ENCODE results near the gene CCDC126.
A peak's percentile ranks its signal among the peaks of the same experiment; 100 is the strongest.

The CCDC126 gene

DNA sequence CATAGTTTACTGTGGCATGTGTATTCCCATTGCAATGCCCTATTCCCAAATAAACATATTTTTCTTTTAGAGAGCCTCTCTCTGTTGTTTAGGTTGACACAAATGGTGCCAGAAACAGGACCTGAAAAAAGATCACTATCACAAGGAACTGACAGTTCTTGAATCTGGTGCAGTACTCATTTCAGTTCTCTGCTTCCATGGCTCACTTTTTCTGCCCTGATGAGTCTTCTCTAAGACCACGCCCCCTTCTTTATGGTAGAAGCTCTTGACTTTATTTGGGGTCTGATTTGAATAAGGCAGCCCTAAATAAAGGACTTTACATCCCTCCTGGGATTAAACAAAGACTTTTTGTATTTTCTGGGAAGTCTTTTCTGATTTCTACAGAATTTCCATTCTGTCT is 3.5 kb upstream of the CCDC126 start:
- H3K27ac ChIP-seq, result no peak overlapping the region
- TF ChIP-seq, protein P1, sequence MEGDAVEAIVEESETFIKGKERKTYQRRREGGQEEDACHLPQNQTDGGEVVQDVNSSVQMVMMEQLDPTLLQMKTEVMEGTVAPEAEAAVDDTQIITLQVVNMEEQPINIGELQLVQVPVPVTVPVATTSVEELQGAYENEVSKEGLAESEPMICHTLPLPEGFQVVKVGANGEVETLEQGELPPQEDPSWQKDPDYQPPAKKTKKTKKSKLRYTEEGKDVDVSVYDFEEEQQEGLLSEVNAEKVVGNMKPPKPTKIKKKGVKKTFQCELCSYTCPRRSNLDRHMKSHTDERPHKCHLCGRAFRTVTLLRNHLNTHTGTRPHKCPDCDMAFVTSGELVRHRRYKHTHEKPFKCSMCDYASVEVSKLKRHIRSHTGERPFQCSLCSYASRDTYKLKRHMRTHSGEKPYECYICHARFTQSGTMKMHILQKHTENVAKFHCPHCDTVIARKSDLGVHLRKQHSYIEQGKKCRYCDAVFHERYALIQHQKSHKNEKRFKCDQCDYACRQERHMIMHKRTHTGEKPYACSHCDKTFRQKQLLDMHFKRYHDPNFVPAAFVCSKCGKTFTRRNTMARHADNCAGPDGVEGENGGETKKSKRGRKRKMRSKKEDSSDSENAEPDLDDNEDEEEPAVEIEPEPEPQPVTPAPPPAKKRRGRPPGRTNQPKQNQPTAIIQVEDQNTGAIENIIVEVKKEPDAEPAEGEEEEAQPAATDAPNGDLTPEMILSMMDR (conservative IDR thresholded peaks at IDR 0.05), result no peak
- TF ChIP-seq ZFX (IDR thresholded peaks at IDR 0.05), result no peak

DNA sequence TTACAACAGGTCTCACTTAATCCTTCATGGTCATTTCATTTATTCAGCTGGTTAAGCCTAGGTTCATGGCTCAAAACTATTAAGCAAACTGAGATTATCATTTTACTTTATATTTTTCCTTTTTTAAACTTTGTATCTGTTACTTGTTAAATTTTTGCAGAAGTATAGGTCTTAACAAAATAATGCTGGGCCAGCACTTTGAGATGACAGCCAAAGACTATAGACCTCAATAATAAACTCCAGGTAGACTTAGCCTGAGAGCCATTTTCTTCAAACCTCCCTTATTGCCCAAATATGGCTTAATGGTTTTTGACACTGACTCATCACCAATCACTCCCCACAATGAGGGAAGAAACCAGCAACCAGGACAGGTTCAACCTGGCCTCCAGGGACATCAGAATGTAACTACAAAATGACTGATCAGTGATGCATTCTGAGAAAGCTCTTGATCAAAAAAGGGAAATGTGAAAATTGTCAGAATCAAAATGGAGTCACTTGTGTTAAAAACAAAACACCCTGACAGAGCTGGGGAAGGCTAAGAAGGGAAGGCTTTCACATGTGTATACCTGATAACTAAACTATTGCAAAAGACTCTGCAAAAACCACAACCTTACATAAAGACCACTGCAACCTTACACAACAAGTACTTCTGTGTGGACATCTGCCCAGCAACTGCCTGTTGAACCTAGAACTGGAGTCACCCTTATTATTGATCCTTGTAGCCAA is 2.1 kb upstream of the CCDC126 start:
- no peak for TF ChIP-seq ZFX (IDR thresholded peaks at IDR 0.05)
- TF ChIP-seq, protein P1 (conservative IDR thresholded peaks at IDR 0.05), result no peak
- no peak overlapping the region for H3K27ac ChIP-seq

DNA sequence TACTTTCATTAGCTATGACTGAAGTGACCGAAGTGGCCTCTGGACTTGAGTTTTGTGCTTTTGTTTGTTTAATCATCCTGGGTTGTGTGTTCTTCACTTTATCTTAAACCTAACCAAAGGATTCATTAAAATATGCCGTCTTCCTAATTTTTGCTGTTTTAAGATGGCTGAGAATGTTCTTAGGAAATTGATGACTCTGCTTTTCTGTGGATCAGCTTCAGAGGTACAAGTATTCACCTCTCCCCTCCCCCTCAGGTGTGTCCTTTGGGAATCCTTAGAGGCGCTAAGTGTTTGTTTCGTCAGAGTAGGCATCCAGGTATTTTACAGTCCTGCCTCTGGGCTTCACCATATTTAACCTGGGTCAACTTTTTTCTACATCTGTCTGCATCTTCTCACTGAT is 1.1 kb downstream of the CCDC126 start:
- H3K27ac ChIP-seq, result peak overlapping the region; percentile 75; the same call in 1 of the 2 replicates
- no peak for TF ChIP-seq ZFX (IDR thresholded peaks at IDR 0.05)
- TF ChIP-seq, protein P1 (conservative IDR thresholded peaks at IDR 0.05), result no peak

DNA sequence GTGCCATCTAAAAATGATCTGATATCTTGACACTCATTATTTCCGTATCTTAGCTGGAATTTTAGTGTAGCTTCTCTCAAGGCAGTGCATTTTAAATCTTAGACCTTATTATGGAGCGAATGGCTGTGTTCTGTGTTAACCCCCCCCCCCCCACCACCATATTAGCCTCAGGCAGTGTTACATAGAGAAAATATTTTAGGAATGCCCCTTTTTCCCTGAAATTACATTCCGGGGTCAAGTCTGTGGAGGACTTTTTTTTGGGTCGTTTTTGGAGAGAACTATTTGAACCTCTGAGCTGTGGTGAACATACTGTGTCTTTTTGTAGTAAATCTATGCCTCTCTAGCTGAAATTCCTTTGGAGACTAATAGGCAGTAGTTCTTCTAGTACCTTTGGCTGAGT is 3.1 kb downstream of the CCDC126 start:
- H3K27ac ChIP-seq, result no peak overlapping the region
- no peak for TF ChIP-seq ZFX (IDR thresholded peaks at IDR 0.05)

DNA sequence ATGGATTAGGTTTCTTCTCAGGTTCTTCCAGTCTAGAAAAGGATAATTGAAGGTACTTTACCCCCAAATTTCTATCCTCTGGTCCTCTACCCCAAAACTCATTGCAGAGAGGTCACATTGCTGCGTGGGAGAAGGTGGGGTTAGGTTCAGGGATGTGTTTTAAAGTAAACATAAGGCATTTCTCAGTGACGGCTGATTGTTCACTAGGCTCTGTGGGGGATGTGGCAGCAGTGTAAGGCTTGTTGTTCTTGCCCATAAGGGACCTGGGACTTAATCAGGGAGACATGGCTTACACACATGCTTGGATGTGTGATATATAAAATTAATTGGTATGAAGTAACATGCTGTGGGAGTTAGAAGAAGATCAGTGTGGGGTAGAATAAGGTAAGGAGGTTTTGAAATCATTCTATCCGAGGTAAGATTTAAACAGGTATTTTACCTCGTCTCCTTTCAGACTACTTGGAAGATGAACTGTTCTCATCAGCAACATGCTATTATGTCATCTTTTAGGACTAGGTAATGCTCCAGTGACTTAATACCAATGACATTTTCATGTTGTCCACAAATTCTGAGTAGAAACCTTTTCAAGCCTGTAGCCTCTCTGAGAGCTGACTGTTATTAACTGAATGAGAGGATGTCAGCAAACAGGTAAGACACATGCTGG is 6.6 kb downstream of the CCDC126 start:
- TF ChIP-seq, protein P1 (conservative IDR thresholded peaks at IDR 0.05), result no peak
- no peak for TF ChIP-seq ZFX (IDR thresholded peaks at IDR 0.05)
- H3K27ac ChIP-seq, result no peak overlapping the region

DNA sequence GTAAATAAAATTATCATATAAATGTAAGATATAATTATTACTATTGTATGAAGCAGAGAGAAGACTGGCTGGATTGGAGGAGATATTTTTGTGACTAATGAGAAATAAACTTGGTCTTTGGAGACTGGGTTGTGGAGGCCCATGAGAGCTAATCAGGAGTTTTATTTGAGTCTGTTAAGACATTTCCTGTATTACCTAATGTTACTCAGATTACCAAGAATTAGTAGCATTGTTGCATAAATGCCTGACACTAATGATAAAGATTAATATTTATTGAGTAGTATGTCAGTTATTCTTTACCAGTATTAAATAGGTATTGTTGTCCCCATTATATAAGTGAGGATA is 7.1 kb downstream of the CCDC126 start:
- H3K27ac ChIP-seq, result no peak overlapping the region
- TF ChIP-seq ZFX (IDR thresholded peaks at IDR 0.05), result no peak
- TF ChIP-seq, protein P1 (conservative IDR thresholded peaks at IDR 0.05), result no peak

DNA sequence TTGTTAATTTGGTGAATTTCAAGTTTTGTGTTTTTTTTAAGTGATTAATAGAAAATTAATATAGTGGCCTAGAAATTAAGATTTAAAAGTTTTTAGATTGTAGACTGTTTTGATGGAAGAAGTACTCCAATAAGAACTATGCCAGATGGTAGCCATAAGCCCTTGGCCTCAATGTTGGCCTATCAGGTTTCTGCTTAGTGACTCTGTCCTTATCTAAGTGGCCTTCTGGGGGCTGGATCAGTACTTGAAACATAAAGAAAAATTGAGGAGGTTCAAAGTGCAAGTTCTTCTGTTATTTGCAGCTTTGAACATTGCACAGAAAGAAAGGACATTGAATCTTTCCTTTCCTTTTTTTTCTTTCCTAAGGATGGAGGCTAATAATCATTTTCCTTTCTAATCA is 9.9 kb downstream of the CCDC126 start:
- TF ChIP-seq, protein P1 (conservative IDR thresholded peaks at IDR 0.05), result no peak
- TF ChIP-seq ZFX (IDR thresholded peaks at IDR 0.05), result no peak

DNA sequence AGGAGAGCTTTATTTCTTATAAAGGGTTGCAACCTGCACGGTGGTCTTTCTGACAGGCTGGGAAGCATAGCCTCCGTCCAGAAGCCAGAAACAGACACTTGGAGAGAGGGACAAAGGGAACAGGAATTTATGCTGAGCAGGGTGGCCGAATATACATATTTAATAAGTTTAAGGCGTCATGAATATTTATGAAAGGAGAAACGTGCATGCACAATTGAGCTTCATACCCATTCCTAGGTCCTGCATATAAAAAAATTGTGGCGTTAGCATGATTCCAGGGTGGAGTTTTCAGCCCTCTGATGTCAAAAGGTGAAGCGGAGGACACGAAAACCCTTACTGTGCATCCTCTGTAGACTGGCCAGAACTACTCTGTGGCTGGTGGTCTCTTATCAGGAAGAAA is 10.7 kb downstream of the CCDC126 start:
- TF ChIP-seq ZFX (IDR thresholded peaks at IDR 0.05), result no peak
- TF ChIP-seq, protein P1 (conservative IDR thresholded peaks at IDR 0.05), result no peak
- no peak overlapping the region for H3K27ac ChIP-seq

More for the DNA sequence above, 9.9 kb downstream of the CCDC126 start:
- H3K27ac ChIP-seq, result no peak overlapping the region
